Measurements from ENCODE around the gene AIG1.

DNA sequence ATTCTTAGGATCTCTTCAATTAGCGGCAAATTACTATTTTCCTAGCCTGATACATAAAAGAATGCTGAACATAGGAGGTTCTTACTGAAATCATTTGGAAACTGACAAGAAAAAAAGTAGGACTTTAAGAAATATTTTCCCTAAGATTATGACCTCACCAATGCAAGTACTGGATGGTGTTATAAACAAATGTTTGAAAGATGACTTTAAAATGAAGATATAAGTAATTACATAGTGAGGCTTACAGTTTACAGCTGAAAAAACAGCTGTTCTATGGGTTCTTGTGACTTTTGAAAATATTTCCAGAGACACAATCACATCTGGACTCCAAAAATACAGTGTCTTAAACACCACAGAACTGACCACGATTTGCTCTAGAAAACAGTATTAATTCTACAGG, 324.9 kb downstream of the AIG1 start:
- TF ChIP-seq EZH2 (IDR thresholded peaks at IDR 0.05; ENCODE audit: borderline replicate concordance, low read depth, low read length, severe bottlenecking) = no peak
- TF ChIP-seq, protein P1, sequence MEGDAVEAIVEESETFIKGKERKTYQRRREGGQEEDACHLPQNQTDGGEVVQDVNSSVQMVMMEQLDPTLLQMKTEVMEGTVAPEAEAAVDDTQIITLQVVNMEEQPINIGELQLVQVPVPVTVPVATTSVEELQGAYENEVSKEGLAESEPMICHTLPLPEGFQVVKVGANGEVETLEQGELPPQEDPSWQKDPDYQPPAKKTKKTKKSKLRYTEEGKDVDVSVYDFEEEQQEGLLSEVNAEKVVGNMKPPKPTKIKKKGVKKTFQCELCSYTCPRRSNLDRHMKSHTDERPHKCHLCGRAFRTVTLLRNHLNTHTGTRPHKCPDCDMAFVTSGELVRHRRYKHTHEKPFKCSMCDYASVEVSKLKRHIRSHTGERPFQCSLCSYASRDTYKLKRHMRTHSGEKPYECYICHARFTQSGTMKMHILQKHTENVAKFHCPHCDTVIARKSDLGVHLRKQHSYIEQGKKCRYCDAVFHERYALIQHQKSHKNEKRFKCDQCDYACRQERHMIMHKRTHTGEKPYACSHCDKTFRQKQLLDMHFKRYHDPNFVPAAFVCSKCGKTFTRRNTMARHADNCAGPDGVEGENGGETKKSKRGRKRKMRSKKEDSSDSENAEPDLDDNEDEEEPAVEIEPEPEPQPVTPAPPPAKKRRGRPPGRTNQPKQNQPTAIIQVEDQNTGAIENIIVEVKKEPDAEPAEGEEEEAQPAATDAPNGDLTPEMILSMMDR (IDR thresholded peaks at IDR 0.05; ENCODE audit: borderline replicate concordance, extremely low read depth, low read length, poor library complexity, severe bottlenecking) = no peak
